Mucosa of rectum (tissue), 2 donors: ENCODE measurements around the gene TOMM34.

Source experiments
- H3K27ac ChIP-seq, 2 donors: one replicate each; pipeline ENCODE4 v1.7.0; 2013; ENCODE audit warnings: inconsistent platforms in 2 of 2, low read depth in 2 of 2, low read length in 2 of 2
- H3K27me3 ChIP-seq, 2 donors: one replicate each; pipeline ENCODE4 v1.7.0; 2013; ENCODE audit warnings: low read length in 2 of 2; ENCODE audit not compliant: control insufficient read depth in 2 of 2, insufficient read depth in 2 of 2
- H3K36me3 ChIP-seq, 2 donors: one replicate each; pipeline ENCODE4 v1.7.0; 2013; ENCODE audit warnings: low read length in 2 of 2; ENCODE audit not compliant: control insufficient read depth in 2 of 2, insufficient read depth in 2 of 2
- H3K4me1 ChIP-seq, 2 donors: one replicate each; pipeline ENCODE4 v1.7.0; 2013; ENCODE audit warnings: low read length in 2 of 2, mild to moderate bottlenecking in 1 of 2; ENCODE audit not compliant: control insufficient read depth in 2 of 2, insufficient read depth in 2 of 2
- H3K4me3 ChIP-seq, 2 donors: one replicate each; pipeline ENCODE4 v1.7.0; 2013; ENCODE audit warnings: low read length in 2 of 2
- H3K9ac ChIP-seq, 2 donors: one replicate each; pipeline ENCODE4 v1.7.0; 2013; ENCODE audit warnings: low read length in 2 of 2, low read depth in 1 of 2, mild to moderate bottlenecking in 1 of 2
- H3K9me3 ChIP-seq, 2 donors: one replicate each; pipeline ENCODE4 v1.7.0; 2013; ENCODE audit warnings: low read length in 2 of 2; ENCODE audit not compliant: control insufficient read depth in 2 of 2
- donor health status: healthy.
- donor health status: Normal muscosa, but diverticular disease.

The TOMM34 gene

GRCh38 chr20:44963325-44964215, 3.4 kb upstream of the TOMM34 start:
- no peaks in the 10 kb centered on the region for H3K36me3 ChIP-seq
- H3K4me3 ChIP-seq = no peak overlapping the region
- H3K27ac ChIP-seq = no peak overlapping the region
- no peaks in the 10 kb centered on the region for H3K9me3 ChIP-seq
- H3K27me3 ChIP-seq = no peaks in the 10 kb centered on the region
- peaks cover 27% of the 10 kb centered on the region in 2 donors for H3K4me1 ChIP-seq
- H3K9ac ChIP-seq = no peak overlapping the region

DNA sequence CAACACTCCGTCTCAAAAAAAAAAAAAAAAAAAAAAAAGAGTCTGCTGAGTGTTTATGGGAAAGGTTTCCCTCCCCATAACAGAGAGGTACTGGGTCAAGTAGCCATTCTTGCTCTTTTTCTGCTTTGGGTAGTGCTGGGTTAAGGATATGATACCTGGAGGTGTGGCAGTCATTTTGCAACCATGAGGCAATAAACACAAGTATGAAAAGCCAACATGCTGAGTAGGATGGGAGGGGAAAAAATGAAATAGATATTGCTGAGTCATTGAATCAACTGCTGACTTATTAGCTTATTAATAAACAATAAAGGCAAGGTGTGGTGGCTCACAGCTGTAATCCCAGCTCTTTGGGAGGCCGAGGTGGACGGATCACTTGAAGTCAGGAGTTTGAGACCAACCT, 2.3 kb upstream of the TOMM34 start:
- peaks cover 22% of the 10 kb centered on the region in 2 donors for H3K4me1 ChIP-seq
- H3K9ac ChIP-seq = no peak overlapping the region
- no peak overlapping the region for H3K4me3 ChIP-seq
- H3K9me3 ChIP-seq = no peaks in the 10 kb centered on the region
- H3K27ac ChIP-seq = no peak overlapping the region
- H3K27me3 ChIP-seq = no peaks in the 10 kb centered on the region
- no peaks in the 10 kb centered on the region for H3K36me3 ChIP-seq

GRCh38 chr20:44961870-44962267, 1.7 kb upstream of the TOMM34 start:
- H3K27me3 ChIP-seq = no peaks in the 10 kb centered on the region
- H3K9me3 ChIP-seq = no peaks in the 10 kb centered on the region
- no peaks in the 10 kb centered on the region for H3K36me3 ChIP-seq
- H3K4me1 ChIP-seq = peaks cover 16% of the 10 kb centered on the region in 2 donors
- H3K27ac ChIP-seq = no peak overlapping the region
- H3K9ac ChIP-seq = no peak overlapping the region
- H3K4me3 ChIP-seq = no peak overlapping the region

DNA sequence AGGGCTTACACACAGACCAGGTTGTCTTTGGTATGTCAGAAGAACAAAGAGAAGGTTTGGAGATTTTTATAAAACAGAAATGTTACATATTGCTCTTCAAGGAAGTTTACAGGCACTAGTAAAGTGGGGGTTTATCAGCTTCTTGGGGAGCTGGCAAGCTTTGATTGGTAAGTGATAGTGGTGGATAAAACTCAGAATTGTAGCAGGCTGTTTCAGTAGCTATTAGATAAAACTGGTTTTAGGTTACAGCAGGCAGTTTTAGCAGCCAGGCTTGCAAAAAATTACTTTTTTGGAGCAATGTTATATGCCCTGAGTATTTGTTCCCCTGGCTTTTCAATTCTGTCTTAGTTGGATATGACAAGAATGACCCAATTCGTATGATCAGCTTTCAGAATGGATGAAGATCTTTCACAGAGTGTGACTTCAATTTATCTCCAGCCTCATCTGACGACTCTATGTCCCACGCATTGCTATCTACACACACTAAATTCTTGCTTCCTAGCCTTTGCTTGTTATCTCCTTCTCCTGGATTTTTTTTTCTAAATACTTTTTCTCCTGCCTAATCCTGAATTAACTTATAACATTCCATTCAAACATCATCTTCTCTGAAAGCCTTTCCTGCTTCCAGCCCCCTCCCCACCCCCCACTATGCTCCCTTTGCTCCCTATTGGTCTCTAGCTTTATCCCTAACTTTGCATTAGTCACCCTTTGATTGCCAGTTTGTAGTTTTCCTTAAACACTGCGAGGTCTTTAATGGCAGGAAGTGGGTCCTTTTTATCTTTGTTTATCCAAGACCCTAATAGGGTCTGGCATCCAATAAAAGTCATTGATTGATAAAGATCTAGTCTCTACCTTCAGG, 1.0 kb upstream of the TOMM34 start:
- H3K36me3 ChIP-seq = peaks cover 0 to 3% of the 10 kb centered on the region in 2 donors
- H3K4me3 ChIP-seq = no peak overlapping the region
- H3K9me3 ChIP-seq = no peaks in the 10 kb centered on the region
- no peak overlapping the region for H3K27ac ChIP-seq
- H3K4me1 ChIP-seq = peaks cover 15 to 16% of the 10 kb centered on the region in 2 donors
- no peaks in the 10 kb centered on the region for H3K27me3 ChIP-seq
- H3K9ac ChIP-seq = no peak overlapping the region

DNA sequence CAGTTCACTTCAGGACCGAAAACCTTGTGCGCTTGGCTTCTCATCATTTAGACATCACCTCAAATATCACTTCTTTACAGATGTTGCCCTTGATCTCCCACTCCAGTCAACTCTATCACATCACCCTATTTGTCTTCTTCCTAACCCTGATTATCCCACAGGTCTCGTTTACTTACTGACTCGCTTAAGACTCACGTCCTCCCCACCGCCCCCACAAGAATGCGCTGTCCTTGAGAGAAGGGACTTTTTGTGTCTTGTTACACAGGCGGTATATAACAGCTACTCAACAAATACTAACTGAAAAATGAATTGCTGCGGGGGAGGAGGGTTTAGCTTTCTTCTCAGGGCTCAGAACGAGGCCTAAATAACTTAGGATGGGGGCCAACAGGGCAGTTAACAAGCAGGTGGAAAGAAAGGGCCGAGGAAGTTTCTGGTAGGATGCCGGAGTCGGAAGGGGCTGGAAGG, 527 bp downstream of the TOMM34 start:
- peaks cover 12 to 17% of the 10 kb centered on the region in 2 donors for H3K36me3 ChIP-seq
- peak overlapping the region; percentile 76 to 77 for H3K4me3 ChIP-seq
- peaks cover 12 to 15% of the 10 kb centered on the region in 2 donors for H3K4me1 ChIP-seq
- H3K27ac ChIP-seq = peak overlapping the region in 1 of 2 donors; percentile 70
- no peaks in the 10 kb centered on the region for H3K9me3 ChIP-seq
- peak overlapping the region; percentile 74 to 79 for H3K9ac ChIP-seq
- no peaks in the 10 kb centered on the region for H3K27me3 ChIP-seq

GRCh38 chr20:44959082-44959637, 1.0 kb downstream of the TOMM34 start:
- Histone ChIP-seq H3K27me3 (no peaks in the 10 kb centered on the region), H3K9ac (peak overlapping the region; percentile 74 to 79), H3K9me3 (no peaks in the 10 kb centered on the region), H3K27ac (peak overlapping the region in 1 of 2 donors; percentile 70), H3K4me1 (peaks cover 12 to 15% of the 10 kb centered on the region in 2 donors), H3K36me3 (peaks cover 16 to 22% of the 10 kb centered on the region in 2 donors), H3K4me3 (peak overlapping the region; percentile 76 to 77)

DNA sequence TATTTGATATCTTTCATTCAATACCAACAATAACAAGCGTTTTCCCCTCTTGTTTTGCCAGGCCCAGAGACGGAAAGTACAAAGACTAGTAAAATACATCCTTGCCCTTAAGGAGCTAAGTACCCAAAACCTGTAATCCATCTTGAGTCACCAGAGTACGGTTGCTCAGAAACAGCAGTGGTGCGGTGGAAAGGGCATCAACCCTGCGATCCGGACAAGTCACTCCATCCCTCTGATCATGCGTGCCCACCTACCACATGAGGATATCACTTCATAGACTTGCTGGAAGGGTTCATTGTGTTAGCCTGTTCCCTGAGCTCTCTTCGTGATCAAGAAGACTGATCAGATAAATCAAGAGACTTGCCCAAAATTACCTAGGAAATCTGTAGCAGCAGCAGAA, 1.9 kb downstream of the TOMM34 start:
- Histone ChIP-seq H3K4me1 (peaks cover 12 to 15% of the 10 kb centered on the region in 2 donors), H3K27me3 (no peaks in the 10 kb centered on the region), H3K27ac (no peak overlapping the region), H3K9ac (no peak overlapping the region), H3K9me3 (no peaks in the 10 kb centered on the region), H3K36me3 (peaks cover 24 to 30% of the 10 kb centered on the region in 2 donors), H3K4me3 (no peak overlapping the region)

DNA sequence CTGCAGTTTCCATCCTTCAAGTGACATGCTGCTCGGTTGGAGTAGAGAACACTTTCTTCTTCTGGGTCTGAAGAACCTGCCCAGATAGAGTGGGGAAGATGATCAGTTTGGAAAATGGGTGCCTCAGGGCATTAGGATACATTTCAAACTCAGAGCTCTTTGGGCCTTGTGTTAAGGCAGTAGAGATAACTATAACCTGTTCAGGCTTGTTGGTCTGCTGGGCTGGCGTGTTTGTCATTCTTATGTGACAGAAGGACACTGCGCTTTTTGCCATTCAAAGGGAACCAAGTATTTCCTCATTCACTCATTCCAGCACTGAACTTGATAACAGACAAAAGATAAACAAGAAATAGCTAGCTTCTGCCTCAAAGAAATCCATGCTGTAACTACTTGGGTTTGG, 3.8 kb downstream of the TOMM34 start:
- Histone ChIP-seq H3K4me3 (no peak overlapping the region), H3K9me3 (no peaks in the 10 kb centered on the region), H3K27ac (no peak overlapping the region), H3K9ac (no peak overlapping the region), H3K27me3 (no peaks in the 10 kb centered on the region), H3K4me1 (peaks cover 12 to 15% of the 10 kb centered on the region in 2 donors), H3K36me3 (peaks cover 36 to 48% of the 10 kb centered on the region in 2 donors)

DNA sequence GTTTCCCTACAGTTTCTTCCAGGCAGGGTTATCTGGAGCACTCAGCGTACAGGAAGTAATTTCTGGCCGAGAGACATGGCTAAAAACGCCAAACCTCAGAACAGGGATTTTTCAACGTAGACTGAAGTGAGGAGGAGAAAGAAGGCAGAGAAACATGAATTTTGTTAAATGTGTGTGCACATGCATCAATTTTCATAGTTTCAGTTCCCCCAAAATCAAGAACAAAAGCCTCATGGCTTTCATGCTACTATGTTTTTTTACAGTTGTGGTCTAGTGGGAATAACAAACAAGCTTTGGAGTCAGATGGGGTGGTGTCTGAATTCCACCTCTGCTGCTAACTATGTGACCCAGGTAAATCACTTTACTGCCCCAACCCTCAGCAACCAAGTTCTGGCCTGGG, 4.9 kb downstream of the TOMM34 start:
- Histone ChIP-seq H3K27me3 (no peaks in the 10 kb centered on the region), H3K36me3 (peaks cover 47 to 59% of the 10 kb centered on the region in 2 donors), H3K4me1 (peaks cover 8 to 9% of the 10 kb centered on the region in 2 donors), H3K27ac (no peak overlapping the region), H3K9me3 (no peaks in the 10 kb centered on the region), H3K9ac (no peak overlapping the region), H3K4me3 (no peak overlapping the region)
